MCF 10A (cell line): ENCODE results near the gene THEM4. TPM values are rescaled to one million over a fixed set of nuclear protein-coding genes. Genes with fewer than 3 reads are reported as not detected.
A peak's percentile ranks its signal among the peaks of the same experiment; 100 is the strongest.

Source experiments
- BruUV-seq: library from RNA; stranded (reverse); fragments of 400-500 nt; replicated peaks from 2 replicates; lab custom pipeline; 2021; lab: Mats Ljungman, UMichigan
- CTCF ChIA-PET: fragments of 300-600 bp; sonication (Branson Sonifier 250); formaldehyde crosslinking; extraction: SDS; loops from one replicate; lab custom pipeline; 2021; ENCODE audit warnings: antibody characterized with exemption, inconsistent platforms; lab: Yijun Ruan, JAX
- POLR2A ChIA-PET: fragments of 300-600, 350-650 bp; sonication (Branson Sonifier 250); formaldehyde crosslinking; extraction: SDS; loops from one replicate; lab custom pipeline; 2020; ENCODE audit warnings: antibody characterized with exemption, inconsistent platforms; lab: Yijun Ruan, JAX
- DNase-seq: peaks from one replicate; pipeline ENCODE4 v3.0.0-alpha.2; 2018; ENCODE audit not compliant: unreplicated experiment
- H3K27ac Mint-ChIP-seq: one replicate; pipeline ENCODE4 v1.8.0; 2022; ENCODE audit warnings: mild to moderate bottlenecking, low read depth, mixed read lengths; ENCODE audit not compliant: unreplicated experiment
- H3K27me3 Mint-ChIP-seq: one replicate; pipeline ENCODE4 v1.8.0; 2022; ENCODE audit warnings: mixed read lengths; ENCODE audit not compliant: insufficient read depth, unreplicated experiment
- H3K36me3 Mint-ChIP-seq: one replicate; pipeline ENCODE4 v1.8.0; 2022; ENCODE audit warnings: mild to moderate bottlenecking, moderate library complexity, mixed read lengths; ENCODE audit not compliant: insufficient read depth, unreplicated experiment
- H3K4me1 Mint-ChIP-seq: one replicate; pipeline ENCODE4 v1.8.0; 2022; ENCODE audit warnings: mixed read lengths; ENCODE audit not compliant: insufficient read depth, unreplicated experiment
- H3K4me3 Mint-ChIP-seq: one replicate; pipeline ENCODE4 v1.8.0; 2022; ENCODE audit warnings: mild to moderate bottlenecking, moderate library complexity, mixed read lengths; ENCODE audit not compliant: unreplicated experiment
- H3K9me3 Mint-ChIP-seq: one replicate; pipeline ENCODE4 v1.8.0; 2022; ENCODE audit warnings: mixed read lengths; ENCODE audit not compliant: unreplicated experiment
- CTCF ChIP-seq: fragments of 200-600 bp; IDR thresholded peaks from one replicate; pipeline ENCODE4 v1.8.0; 2022; ENCODE audit warnings: antibody characterized with exemption, mild to moderate bottlenecking; ENCODE audit not compliant: unreplicated experiment
- intact Hi-C: fragments of 100-400 bp; cut with micrococcal nuclease; formaldehyde crosslinking; loops from 2 replicates; pipeline ENCODE4 v1.14.1; 2022
- total RNA-seq: library from RNA; stranded (reverse); gene quantifications from 2 replicates; pipeline ENCODE4 v1.2.3, GENCODE V29; 2022

THEM4 gene
- total RNA-seq, 1 experiment from 2014 or later = 29.1 TPM

GRCh38 chr1:151864411-151864810 lies 44.9 kb downstream of the THEM4 start:
- DNase-seq = no peak
- Mint-ChIP-seq H3K4me1 (peaks cover 35% of the 10 kb centered on the region), H3K27me3 (no peaks in the 10 kb centered on the region), H3K4me3 (no peak overlapping the region), H3K9me3 (peaks cover 6% of the 10 kb centered on the region), H3K27ac (no peak overlapping the region), H3K36me3 (peaks cover 10% of the 10 kb centered on the region)
- no TSS peak for BruUV-seq
- POLR2A ChIA-PET = interaction anchor here (1.0 kb wide), 1 partner anchor 18 kb away, joined by 3 read pairs; no protein-coding TSS in a partner anchor
- TF ChIP-seq CTCF = no peak
- intact Hi-C loops = no loop called here
- CTCF ChIA-PET = interaction anchor here (0.7 to 1.0 kb wide), 3 partner anchors 16 to 28 kb away, joined by 3 to 4 read pairs (median 3); no protein-coding TSS in a partner anchor

GRCh38 chr1:151862604-151863003 lies 46.7 kb downstream of the THEM4 start:
- ChIA-PET POLR2A (interaction anchor here (1.3 kb wide), 1 partner anchor 21 kb away, joined by 3 read pairs; no protein-coding TSS in a partner anchor), CTCF (interaction anchor here (0.6 kb wide), 1 partner anchor 128 kb away, joined by 7 read pairs; no protein-coding TSS in a partner anchor)
- BruUV-seq = no TSS peak
- Mint-ChIP-seq H3K4me1 (peaks cover 39% of the 10 kb centered on the region), H3K27me3 (no peaks in the 10 kb centered on the region), H3K4me3 (no peak overlapping the region), H3K36me3 (peaks cover 10% of the 10 kb centered on the region), H3K27ac (no peak overlapping the region), H3K9me3 (peaks cover 4% of the 10 kb centered on the region)
- DNase-seq = peak; percentile 60
- TF ChIP-seq CTCF = no peak
- intact Hi-C loops = no loop called here

- H3K4me1 Mint-ChIP-seq = peaks cover 40% of the 10 kb centered on the region
- ChIA-PET POLR2A (interaction anchor here (0.6 kb wide), 1 partner anchor 41 kb away, joined by 3 read pairs; no protein-coding TSS in a partner anchor), CTCF (interaction anchor here (1.1 kb wide), 1 partner anchor 10 kb away, joined by 3 read pairs; no protein-coding TSS in a partner anchor)
- no peak for DNase-seq
- H3K9me3 Mint-ChIP-seq = no peaks in the 10 kb centered on the region
- H3K4me3 Mint-ChIP-seq = no peak overlapping the region
- no peaks in the 10 kb centered on the region for H3K27me3 Mint-ChIP-seq
- intact Hi-C loops = no loop called here
- no TSS peak for BruUV-seq
- no peak for TF ChIP-seq CTCF
- no peak overlapping the region for H3K27ac Mint-ChIP-seq
- H3K36me3 Mint-ChIP-seq = peaks cover 10% of the 10 kb centered on the region
Measured at GRCh38 chr1:151860504-151861187, 48.7 kb downstream of the THEM4 start.

- DNase-seq = no peak
- H3K36me3 Mint-ChIP-seq = peaks cover 10% of the 10 kb centered on the region
- no peak for TF ChIP-seq CTCF
- no TSS peak for BruUV-seq
- intact Hi-C loops = no loop called here
- H3K27me3 Mint-ChIP-seq = no peaks in the 10 kb centered on the region
- POLR2A ChIA-PET = interaction anchor here (4.2 kb wide), 1 partner anchor 7 kb away, joined by 35 read pairs; no protein-coding TSS in a partner anchor
- no peaks in the 10 kb centered on the region for H3K9me3 Mint-ChIP-seq
- no peak overlapping the region for H3K4me3 Mint-ChIP-seq
- peaks cover 40% of the 10 kb centered on the region for H3K4me1 Mint-ChIP-seq
- H3K27ac Mint-ChIP-seq = no peak overlapping the region
- CTCF ChIA-PET = interaction anchor here (1.1 to 2.6 kb wide), 3 partner anchors 10 to 24 kb away, joined by 3 to 10 read pairs (median 5); partner anchors contain the start of gene C2CD4D
Measured at GRCh38 chr1:151859891-151860293, 49.4 kb downstream of the THEM4 start.
